ENCODE data around the gene RFPL2. TPM values are rescaled to one million over a fixed set of nuclear protein-coding genes. Genes with fewer than 3 reads are reported as not detected.

The RFPL2 gene
- total RNA-seq, 1 donor from 2014 or later, result not detected

DNA sequence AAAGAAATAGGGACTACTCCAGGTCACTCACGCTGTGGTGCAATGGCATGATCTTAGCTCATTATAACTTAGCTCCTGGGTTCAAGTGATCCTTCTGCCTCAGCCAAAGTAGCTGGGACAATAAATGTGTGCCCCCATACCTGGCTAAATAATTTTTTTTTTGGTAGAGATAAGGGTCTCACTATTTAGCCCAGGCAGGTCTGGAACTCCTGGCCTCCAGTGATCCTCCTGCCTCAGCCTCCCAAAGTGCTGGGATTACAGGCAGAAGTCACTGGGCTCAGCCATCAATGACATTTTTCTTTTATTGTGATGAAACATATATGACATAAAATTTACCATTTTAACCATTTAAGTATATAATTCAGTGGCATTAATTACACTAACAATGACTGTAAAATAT, 39.7 kb upstream of the RFPL2 start:
- DNase-seq (no peak), ATAC-seq (no peak)
- H3K27ac ChIP-seq, result no peak overlapping the region
- intact Hi-C loops (cut with DNase I), result no loop called here
- H3K4me1 ChIP-seq, result no peaks in the 10 kb centered on the region
- no peaks in the 10 kb centered on the region for H3K9me3 ChIP-seq
- no peaks in the 10 kb centered on the region for H3K36me3 ChIP-seq
- no peaks in the 10 kb centered on the region for H3K27me3 ChIP-seq (ENCODE audit: low read depth)
- no peak overlapping the region for H3K4me3 ChIP-seq
- TF ChIP-seq, protein P1, sequence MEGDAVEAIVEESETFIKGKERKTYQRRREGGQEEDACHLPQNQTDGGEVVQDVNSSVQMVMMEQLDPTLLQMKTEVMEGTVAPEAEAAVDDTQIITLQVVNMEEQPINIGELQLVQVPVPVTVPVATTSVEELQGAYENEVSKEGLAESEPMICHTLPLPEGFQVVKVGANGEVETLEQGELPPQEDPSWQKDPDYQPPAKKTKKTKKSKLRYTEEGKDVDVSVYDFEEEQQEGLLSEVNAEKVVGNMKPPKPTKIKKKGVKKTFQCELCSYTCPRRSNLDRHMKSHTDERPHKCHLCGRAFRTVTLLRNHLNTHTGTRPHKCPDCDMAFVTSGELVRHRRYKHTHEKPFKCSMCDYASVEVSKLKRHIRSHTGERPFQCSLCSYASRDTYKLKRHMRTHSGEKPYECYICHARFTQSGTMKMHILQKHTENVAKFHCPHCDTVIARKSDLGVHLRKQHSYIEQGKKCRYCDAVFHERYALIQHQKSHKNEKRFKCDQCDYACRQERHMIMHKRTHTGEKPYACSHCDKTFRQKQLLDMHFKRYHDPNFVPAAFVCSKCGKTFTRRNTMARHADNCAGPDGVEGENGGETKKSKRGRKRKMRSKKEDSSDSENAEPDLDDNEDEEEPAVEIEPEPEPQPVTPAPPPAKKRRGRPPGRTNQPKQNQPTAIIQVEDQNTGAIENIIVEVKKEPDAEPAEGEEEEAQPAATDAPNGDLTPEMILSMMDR (IDR thresholded peaks at IDR 0.05), result no peak

DNA sequence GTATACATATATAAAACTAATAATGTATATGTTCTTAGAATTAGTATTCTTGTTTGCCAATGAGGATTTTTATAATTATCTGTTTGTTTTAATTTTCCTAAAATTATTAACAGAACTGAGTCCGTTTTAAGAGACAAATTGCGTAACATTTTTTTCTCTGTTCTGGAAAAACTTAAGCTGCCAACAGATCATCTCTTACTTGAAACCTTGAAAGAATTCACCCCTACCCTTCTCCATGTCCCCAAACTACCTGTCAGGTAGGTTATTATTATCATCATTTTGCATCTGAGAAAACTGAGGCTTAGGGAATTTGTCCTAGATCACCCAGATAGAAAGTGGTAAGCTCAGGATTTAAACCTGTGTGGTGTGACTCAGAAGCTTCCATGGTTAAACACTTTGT, 35.6 kb upstream of the RFPL2 start:
- DNase-seq, result no peak
- no peaks in the 10 kb centered on the region for H3K4me1 ChIP-seq
- no peaks in the 10 kb centered on the region for H3K36me3 ChIP-seq
- H3K9me3 ChIP-seq, result no peaks in the 10 kb centered on the region
- TF ChIP-seq, protein P1 (IDR thresholded peaks at IDR 0.05), result no peak
- no peaks in the 10 kb centered on the region for H3K27me3 ChIP-seq (ENCODE audit: low read depth)
- intact Hi-C loops (cut with DNase I), result no loop called here
- no peak for ATAC-seq
- no peak overlapping the region for H3K4me3 ChIP-seq
- no peak overlapping the region for H3K27ac ChIP-seq

DNA sequence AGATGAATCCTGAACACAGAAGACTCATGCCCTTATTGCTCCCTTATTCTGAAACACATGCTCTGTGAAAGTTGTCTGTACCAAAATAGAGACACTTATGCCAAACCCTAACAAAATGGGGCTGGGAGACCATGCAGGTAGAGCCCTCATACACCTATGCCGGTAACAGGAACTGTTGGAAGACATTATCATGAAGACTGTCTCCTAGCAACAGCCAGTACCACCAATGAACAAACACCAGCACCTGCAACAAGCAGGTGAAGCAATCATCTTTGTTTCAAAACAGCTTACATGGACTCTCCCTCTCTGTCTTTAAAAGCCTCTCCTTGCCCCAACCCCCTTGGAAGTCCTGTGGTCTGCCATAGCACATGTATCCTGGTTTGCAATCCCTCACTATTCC, 33.0 kb upstream of the RFPL2 start:
- intact Hi-C loops (cut with DNase I), result no loop called here
- Histone ChIP-seq H3K36me3 (no peaks in the 10 kb centered on the region), H3K4me1 (no peaks in the 10 kb centered on the region), H3K27me3 (ENCODE audit: low read depth) (no peaks in the 10 kb centered on the region), H3K27ac (no peak overlapping the region), H3K4me3 (no peak overlapping the region), H3K9me3 (no peaks in the 10 kb centered on the region)
- TF ChIP-seq, protein P1 (IDR thresholded peaks at IDR 0.05), result no peak
- ATAC-seq (no peak), DNase-seq (no peak)

DNA sequence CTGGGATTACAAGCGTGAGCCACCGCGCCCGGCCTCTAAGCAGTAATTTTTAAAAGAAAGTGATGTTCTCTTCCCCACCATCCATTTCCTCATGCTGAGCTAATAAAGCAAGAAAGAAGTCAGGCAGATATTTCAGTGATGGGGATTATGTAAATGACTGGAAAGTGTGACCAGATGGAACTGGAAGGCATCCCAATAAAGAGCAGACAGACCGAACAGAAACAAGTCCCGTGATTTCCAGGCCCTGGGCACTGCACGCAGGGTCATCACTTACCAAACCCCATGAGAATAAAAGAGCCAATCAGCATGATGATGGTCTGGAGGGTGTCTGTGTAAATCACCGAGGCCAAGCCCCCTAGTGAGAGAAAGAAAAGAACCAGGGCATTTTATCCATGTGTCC, 32.1 kb upstream of the RFPL2 start:
- no peak for ATAC-seq

DNA sequence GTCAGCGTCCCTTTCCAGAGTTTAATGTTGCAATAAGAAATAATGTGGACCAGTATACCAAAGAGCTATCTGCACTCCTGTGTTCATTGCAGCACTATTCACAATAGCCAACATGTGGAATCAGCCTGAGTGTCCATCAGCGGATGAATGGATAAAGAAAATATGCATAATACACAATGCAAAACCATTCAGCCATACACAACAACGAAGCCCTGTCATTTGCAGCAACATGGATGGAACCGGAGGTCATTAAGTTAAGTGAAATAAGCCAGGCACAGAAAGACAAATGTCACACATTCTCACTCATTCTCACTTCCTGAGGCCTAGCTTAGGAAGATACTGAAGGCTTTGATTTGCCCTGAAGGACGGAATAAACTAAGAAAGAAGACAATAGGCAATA, 28.2 kb upstream of the RFPL2 start:
- no peak overlapping the region for H3K27ac ChIP-seq
- no peaks in the 10 kb centered on the region for H3K9me3 ChIP-seq
- ATAC-seq (no peak), DNase-seq (no peak)
- intact Hi-C loops (cut with DNase I), result no loop called here
- no peaks in the 10 kb centered on the region for H3K27me3 ChIP-seq (ENCODE audit: low read depth)
- H3K36me3 ChIP-seq, result no peaks in the 10 kb centered on the region
- no peaks in the 10 kb centered on the region for H3K4me1 ChIP-seq
- no peak overlapping the region for H3K4me3 ChIP-seq
- TF ChIP-seq, protein P1 (IDR thresholded peaks at IDR 0.05), result no peak

More for the DNA sequence above, 32.1 kb upstream of the RFPL2 start:
- TF ChIP-seq, protein P1 (IDR thresholded peaks at IDR 0.05), result no peak
- Histone ChIP-seq H3K27ac (no peak overlapping the region), H3K4me1 (no peaks in the 10 kb centered on the region), H3K9me3 (no peaks in the 10 kb centered on the region), H3K36me3 (no peaks in the 10 kb centered on the region), H3K4me3 (no peak overlapping the region), H3K27me3 (ENCODE audit: low read depth) (no peaks in the 10 kb centered on the region)
- no peak for DNase-seq
- intact Hi-C loops (cut with DNase I), result no loop called here

Measured in lower lobe of right lung (tissue), 2 donors.